22Rv1 (cell line): ENCODE data around the gene PLCB3.

Source experiments
- H3K27ac ChIP-seq: fragments of 450-650 bp; 2 replicates; pipeline ENCODE4 v1.5.1; 2017
- CTCF ChIP-seq: fragments of 450-650 bp; IDR thresholded peaks from 2 replicates; pipeline ENCODE4 v1.5.1; 2017; ENCODE audit warnings: mild to moderate bottlenecking
- ZFX ChIP-seq: fragments of 450-650 bp; IDR thresholded peaks from 2 replicates; pipeline ENCODE4 v1.6.1; 2017; ENCODE audit warnings: antibody characterized with exemption, borderline replicate concordance

Gene PLCB3

GRCh38 chr11:64275031-64275800 lies 23.9 kb downstream of the PLCB3 start:
- no peak for TF ChIP-seq CTCF
- TF ChIP-seq ZFX: no peak
- no peak overlapping the region for H3K27ac ChIP-seq

- no peak overlapping the region for H3K27ac ChIP-seq
- TF ChIP-seq CTCF: no peak
- no peak for TF ChIP-seq ZFX
These were observed 24.5 kb downstream of the PLCB3 start for GRCh38 chr11:64275841-64276240.

- TF ChIP-seq CTCF (no peak), ZFX (no peak)
- no peak overlapping the region for H3K27ac ChIP-seq
These were observed 25.5 kb downstream of the PLCB3 start for GRCh38 chr11:64276653-64277431.

GRCh38 chr11:64278576-64279190 lies 27.4 kb downstream of the PLCB3 start:
- no peak overlapping the region for H3K27ac ChIP-seq
- no peak for TF ChIP-seq CTCF

GRCh38 chr11:64281957-64282770 lies 30.8 kb downstream of the PLCB3 start:
- TF ChIP-seq CTCF (no peak), ZFX (no peak)
- H3K27ac ChIP-seq: no peak overlapping the region

- TF ChIP-seq ZFX (no peak), CTCF (no peak)
- H3K27ac ChIP-seq: no peak overlapping the region
These were observed 31.8 kb downstream of the PLCB3 start for GRCh38 chr11:64283092-64283491.
